IPS-15b (cell line): ENCODE measurements around the gene REPIN1.

Experiments
- H3K27me3 ChIP-seq: one replicate; pipeline ENCODE4 v1.6.1; 2013; ENCODE audit warnings: low read length; ENCODE audit not compliant: control insufficient read depth, insufficient read depth
- H3K36me3 ChIP-seq: one replicate; pipeline ENCODE4 v1.6.1; 2013; ENCODE audit warnings: low read length; ENCODE audit not compliant: control insufficient read depth, insufficient read depth
- H3K4me1 ChIP-seq: one replicate; pipeline ENCODE4 v1.6.1; 2013; ENCODE audit warnings: mild to moderate bottlenecking, low read length; ENCODE audit not compliant: control insufficient read depth, insufficient read depth
- H3K4me3 ChIP-seq: one replicate; pipeline ENCODE4 v1.5.1; 2013; ENCODE audit warnings: low read depth, low read length
- H3K9ac ChIP-seq: one replicate; pipeline ENCODE4 v1.6.1; 2013; ENCODE audit warnings: low read depth, mild to moderate bottlenecking, low read length
- H3K9me3 ChIP-seq: one replicate; pipeline ENCODE4 v1.6.1; 2013; ENCODE audit warnings: mild to moderate bottlenecking, low read length; ENCODE audit not compliant: control insufficient read depth, insufficient read depth

The REPIN1 gene

DNA sequence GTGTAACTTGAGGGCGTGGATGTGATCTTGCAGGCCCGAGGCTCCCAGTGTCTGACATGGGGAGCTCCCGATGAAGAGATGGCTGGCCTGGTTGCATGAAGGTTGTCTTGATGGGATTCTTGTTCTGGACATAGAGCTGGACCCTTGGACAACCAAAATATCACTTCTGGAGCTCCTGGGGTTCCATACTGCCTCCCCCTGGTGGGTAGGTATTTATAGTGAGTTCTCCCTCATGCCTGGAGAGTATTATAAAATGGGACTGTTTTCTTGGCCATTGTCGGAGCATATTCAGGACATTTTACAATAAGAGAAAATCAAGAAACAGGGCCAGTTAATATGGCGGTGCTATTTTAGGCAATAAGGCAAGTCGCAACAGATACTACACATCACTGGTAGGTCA, 49.2 kb downstream of the REPIN1 start:
- H3K9ac ChIP-seq: no peak overlapping the region
- H3K4me1 ChIP-seq: no peaks in the 10 kb centered on the region
- no peaks in the 10 kb centered on the region for H3K36me3 ChIP-seq
- no peak overlapping the region for H3K4me3 ChIP-seq
- H3K9me3 ChIP-seq: no peaks in the 10 kb centered on the region
- H3K27me3 ChIP-seq: no peaks in the 10 kb centered on the region

DNA sequence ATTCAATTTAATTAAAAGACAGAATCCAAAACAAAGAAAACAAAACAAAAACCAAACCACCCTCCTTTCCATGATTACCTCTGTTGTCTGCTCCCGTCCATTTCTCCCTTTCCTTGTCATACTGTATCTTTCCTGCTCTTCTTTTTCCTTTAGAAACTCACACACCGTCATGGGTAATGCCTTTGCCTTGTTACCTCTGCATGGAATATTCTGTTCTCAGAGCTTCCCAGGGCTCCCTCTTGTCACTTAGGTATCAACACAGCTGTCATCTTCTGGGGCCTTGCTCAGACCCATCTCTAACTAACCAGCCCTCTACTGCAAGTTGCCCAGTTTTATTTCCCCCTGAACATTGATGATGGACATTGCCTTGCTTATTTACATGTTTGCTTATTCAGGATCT, 51.6 kb downstream of the REPIN1 start:
- Histone ChIP-seq H3K36me3 (no peaks in the 10 kb centered on the region), H3K9ac (no peak overlapping the region), H3K4me3 (no peak overlapping the region), H3K9me3 (no peaks in the 10 kb centered on the region), H3K4me1 (no peaks in the 10 kb centered on the region), H3K27me3 (no peaks in the 10 kb centered on the region)

DNA sequence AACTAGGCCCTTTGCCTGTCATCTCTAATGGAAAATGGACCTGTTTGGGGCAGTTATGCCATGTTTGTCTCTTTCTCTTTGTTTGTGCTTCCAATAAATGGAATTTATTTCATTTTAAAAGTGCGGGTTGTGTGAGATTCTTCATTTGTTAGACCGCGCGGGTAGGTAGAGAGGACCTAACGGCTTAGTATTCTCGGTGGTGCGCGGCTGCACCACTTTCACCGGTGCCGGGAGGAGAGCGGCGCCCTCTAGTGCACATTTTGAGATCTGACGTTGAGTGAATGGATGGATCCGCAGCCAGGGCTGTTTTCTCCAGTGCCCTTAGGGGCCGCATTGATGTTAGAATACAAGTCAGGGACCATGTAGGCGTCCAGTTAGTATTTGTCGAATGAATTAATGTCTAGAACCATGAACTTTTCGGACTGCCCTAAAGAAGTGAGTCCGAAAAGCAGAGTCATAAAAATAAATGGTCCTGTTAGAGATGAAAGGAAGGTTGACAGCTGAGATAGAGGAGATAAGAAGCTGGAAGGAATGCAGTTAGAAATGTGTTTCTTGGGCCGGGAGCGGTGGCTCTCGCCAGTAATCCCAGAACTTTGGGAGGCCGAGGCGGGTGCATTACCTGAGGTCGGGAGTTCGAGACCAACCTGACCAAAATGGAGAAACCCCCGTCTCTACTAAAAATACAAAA, 52.5 kb downstream of the REPIN1 start:
- Histone ChIP-seq H3K4me3 (no peak overlapping the region), H3K27me3 (no peaks in the 10 kb centered on the region), H3K9ac (no peak overlapping the region), H3K36me3 (no peaks in the 10 kb centered on the region), H3K9me3 (no peaks in the 10 kb centered on the region), H3K4me1 (no peaks in the 10 kb centered on the region)

DNA sequence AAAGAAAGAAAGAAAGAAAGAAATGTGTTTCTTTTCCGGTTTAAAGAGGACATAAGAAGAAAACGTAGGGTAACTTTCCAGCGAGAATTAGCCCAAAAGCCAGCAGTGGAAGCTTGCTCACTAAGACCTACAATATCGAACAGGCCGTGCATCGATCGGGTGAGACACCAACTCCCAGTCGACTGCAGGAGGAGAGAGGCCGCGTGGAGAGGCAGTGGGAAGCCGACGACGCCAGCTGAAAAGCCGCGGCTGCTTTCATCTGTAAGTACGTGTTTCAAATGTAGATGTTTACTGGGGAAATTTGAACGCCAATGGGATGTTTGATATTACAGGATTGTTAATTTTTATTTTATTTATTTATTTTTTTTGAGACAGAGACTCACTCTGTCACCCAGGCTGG, 53.2 kb downstream of the REPIN1 start:
- Histone ChIP-seq H3K36me3 (no peaks in the 10 kb centered on the region), H3K4me3 (no peak overlapping the region), H3K9ac (no peak overlapping the region), H3K9me3 (no peaks in the 10 kb centered on the region), H3K4me1 (no peaks in the 10 kb centered on the region), H3K27me3 (no peaks in the 10 kb centered on the region)
